ENCODE results near the gene RFTN1. TPM values are rescaled to one million over a fixed set of nuclear protein-coding genes. Genes with fewer than 3 reads are reported as not detected.
A peak's percentile ranks its signal among the peaks of the same experiment; 100 is the strongest.

The RFTN1 gene
- total and polyA plus RNA-seq, 2 experiments from 2014 or later, result 3.3 to 7.2 TPM

GRCh38 chr3:16481546-16481897 lies 32.0 kb downstream of the RFTN1 start:
- Mint-ChIP-seq H3K4me1 (peaks cover 43% of the 10 kb centered on the region), H3K27ac (no peak overlapping the region), H3K36me3 (ENCODE audit: low read depth) (peaks cover 4% of the 10 kb centered on the region; the same call in 1 of the 3 replicates), H3K9me3 (peaks cover 3% of the 10 kb centered on the region), H3K27me3 (ENCODE audit: insufficient read depth, low read depth, poor library complexity) (peaks cover 9% of the 10 kb centered on the region), H3K4me3 (no peak overlapping the region)
- TF ChIP-seq STAT1 (IDR thresholded peaks at IDR 0.05; ENCODE audit: unreplicated experiment), result no peak
- no peak for TF ChIP-seq EZH2phosphoT487 (IDR thresholded peaks at IDR 0.05; ENCODE audit: unreplicated experiment)
- TF ChIP-seq ZNF114 (CRISPR knock-in tag; IDR thresholded peaks at IDR 0.05), result no peak
- TF ChIP-seq ZNF331 (CRISPR knock-in tag; IDR thresholded peaks at IDR 0.05; ENCODE audit: low read depth), result no peak
- Histone ChIP-seq H3K27me3 (ENCODE audit: insufficient read depth) (no peaks in the 10 kb centered on the region), H3K79me2 (replicated peaks; ENCODE audit: insufficient read depth) (no peaks in the 10 kb centered on the region), H2AFZ (no peak overlapping the region), H3K4me3 (no peak overlapping the region), H4K20me1 (replicated peaks; ENCODE audit: insufficient read depth) (no peaks in the 10 kb centered on the region), H3K4me1 (ENCODE audit: insufficient read depth) (peaks cover 38% of the 10 kb centered on the region), H3K9me2 (ENCODE audit: insufficient read depth) (peaks cover 9% of the 10 kb centered on the region; the same call in 1 of the 2 replicates), H3K27ac (ENCODE audit: low read depth) (no peak overlapping the region), H3K4me2 (peak overlapping the region; percentile 18), H3F3A (replicated peaks; ENCODE audit: low read depth) (no peaks in the 10 kb centered on the region), H3K36me3 (ENCODE audit: insufficient read depth) (no peaks in the 10 kb centered on the region)
- no peak for ATAC-seq
- no peak for DNase-seq (ENCODE audit: low spot score)

GRCh38 chr3:16480861-16481545 lies 32.5 kb downstream of the RFTN1 start:
- TF ChIP-seq NANOG (IDR thresholded peaks at IDR 0.05; ENCODE audit: borderline replicate concordance) (peak; percentile 15; the same call in 1 of the 2 replicates), ZNF331 (CRISPR knock-in tag; IDR thresholded peaks at IDR 0.05; ENCODE audit: low read depth) (no peak)
- Histone ChIP-seq H3F3A (replicated peaks; ENCODE audit: low read depth) (no peaks in the 10 kb centered on the region), H3K4me1 (ENCODE audit: insufficient read depth) (peaks cover 38% of the 10 kb centered on the region), H3K9me2 (ENCODE audit: insufficient read depth) (0 out of 2 replicates have a peak, but pooled peaks cover 10% of the 10 kb centered on the region), H3K36me3 (ENCODE audit: insufficient read depth) (no peaks in the 10 kb centered on the region), H3K27ac (ENCODE audit: low read depth) (no peak overlapping the region; the same call in 1 of the 2 replicates), H4K20me1 (replicated peaks; ENCODE audit: insufficient read depth) (no peaks in the 10 kb centered on the region), H3K4me2 (peak overlapping the region; percentile 39), H2AFZ (no peak overlapping the region), H3K4me3 (no peak overlapping the region), H3K79me2 (replicated peaks; ENCODE audit: insufficient read depth) (no peaks in the 10 kb centered on the region), H3K27me3 (ENCODE audit: insufficient read depth) (no peaks in the 10 kb centered on the region)
- peak; percentile 67 for DNase-seq (ENCODE audit: low spot score)
- Mint-ChIP-seq H3K36me3 (ENCODE audit: low read depth) (peaks cover 4% of the 10 kb centered on the region; the same call in 1 of the 3 replicates), H3K27ac (no peak overlapping the region; the same call in 1 of the 2 replicates), H3K4me3 (no peak overlapping the region), H3K9me3 (peaks cover 3% of the 10 kb centered on the region), H3K4me1 (peaks cover 43% of the 10 kb centered on the region), H3K27me3 (ENCODE audit: insufficient read depth, low read depth, poor library complexity) (peaks cover 5% of the 10 kb centered on the region)
- ATAC-seq, result no peak; the same call in 2 of the 3 replicates

- ATAC-seq, result no peak
- no peaks in the 10 kb centered on the region for H3F3A ChIP-seq (replicated peaks; ENCODE audit: low read depth)
- H3K9me2 ChIP-seq (ENCODE audit: insufficient read depth), result 0 out of 2 replicates have a peak, but pooled peaks cover 10% of the 10 kb centered on the region
- H3K79me2 ChIP-seq (replicated peaks; ENCODE audit: insufficient read depth), result no peaks in the 10 kb centered on the region
- H4K20me1 ChIP-seq (replicated peaks; ENCODE audit: insufficient read depth), result no peaks in the 10 kb centered on the region
- Mint-ChIP-seq H3K4me1 (peaks cover 48% of the 10 kb centered on the region), H3K9me3 (peaks cover 3% of the 10 kb centered on the region), H3K27me3 (ENCODE audit: insufficient read depth, low read depth, poor library complexity) (peaks cover 5% of the 10 kb centered on the region), H3K4me3 (no peak overlapping the region), H3K36me3 (ENCODE audit: low read depth) (peaks cover 4% of the 10 kb centered on the region; the same call in 1 of the 3 replicates), H3K27ac (no peak overlapping the region)
- no peak overlapping the region for H3K4me2 ChIP-seq
- H3K4me3 ChIP-seq, result no peak overlapping the region
- no peaks in the 10 kb centered on the region for H3K36me3 ChIP-seq (ENCODE audit: insufficient read depth)
- H3K4me1 ChIP-seq (ENCODE audit: insufficient read depth), result peaks cover 40% of the 10 kb centered on the region
- no peak overlapping the region for H3K27ac ChIP-seq (ENCODE audit: low read depth)
- H2AFZ ChIP-seq, result no peak overlapping the region
- DNase-seq (ENCODE audit: low spot score), result no peak
- TF ChIP-seq REST (IDR thresholded peaks at IDR 0.05; ENCODE audit: unreplicated experiment) (no peak), NANOG (IDR thresholded peaks at IDR 0.05; ENCODE audit: borderline replicate concordance) (no peak), STAT1 (IDR thresholded peaks at IDR 0.05; ENCODE audit: unreplicated experiment) (no peak), CTCF (conservative IDR thresholded peaks at IDR 0.05; ENCODE audit: low read depth in 2 of 2) (no peak), EZH2 (IDR thresholded peaks at IDR 0.05; ENCODE audit: low read depth, unreplicated experiment) (no peak)
- no peaks in the 10 kb centered on the region for H3K27me3 ChIP-seq (ENCODE audit: insufficient read depth)
Measured at GRCh38 chr3:16478516-16478915, 35.0 kb downstream of the RFTN1 start.

Measured in GM23338 (cell line).